Measurements from ENCODE around the gene BPIFB4.

BPIFB4 gene

GRCh38 chr20:33046412-33046811 lies 33.0 kb upstream of the BPIFB4 start:
- no peak for TF ChIP-seq POLR2A (IDR thresholded peaks at IDR 0.05; ENCODE audit: low read depth, low read length)
- DNase-seq (ENCODE audit: insufficient read length, low spot score) (no peak), FAIRE-seq (no peak)

- no peak for TF ChIP-seq POLR2A (IDR thresholded peaks at IDR 0.05; ENCODE audit: low read depth, low read length)
- FAIRE-seq (no peak), DNase-seq (ENCODE audit: insufficient read length, low spot score) (no peak)
Observed at GRCh38 chr20:33051333-33051732, 28.1 kb upstream of the BPIFB4 start.

- no peak for TF ChIP-seq POLR2A (IDR thresholded peaks at IDR 0.05; ENCODE audit: low read depth, low read length)
- FAIRE-seq: no peak
- no peak for DNase-seq (ENCODE audit: insufficient read length, low spot score)
Observed at GRCh38 chr20:33053291-33054106, 25.9 kb upstream of the BPIFB4 start, which contains the start of gene BPIFB3. TSS of gene BPIFB3 (plus strand) at chr20:33053903. CDS start at chr20:33055436, 1,533 bp downstream.

- TF ChIP-seq POLR2A (IDR thresholded peaks at IDR 0.05; ENCODE audit: low read depth, low read length): no peak
- DNase-seq (ENCODE audit: insufficient read length, low spot score) (no peak), FAIRE-seq (no peak)
Observed at GRCh38 chr20:33054381-33054780, 25.1 kb upstream of the BPIFB4 start.

GRCh38 chr20:33054791-33055190 lies 24.7 kb upstream of the BPIFB4 start:
- FAIRE-seq (no peak), DNase-seq (ENCODE audit: insufficient read length, low spot score) (no peak)
- no peak for TF ChIP-seq POLR2A (IDR thresholded peaks at IDR 0.05; ENCODE audit: low read depth, low read length)

- FAIRE-seq (no peak), DNase-seq (ENCODE audit: insufficient read length, low spot score) (no peak)
- TF ChIP-seq POLR2A (IDR thresholded peaks at IDR 0.05; ENCODE audit: low read depth, low read length): no peak
Observed at GRCh38 chr20:33059136-33059535, 20.3 kb upstream of the BPIFB4 start.

GRCh38 chr20:33059741-33060390 lies 19.6 kb upstream of the BPIFB4 start:
- FAIRE-seq: no peak
- no peak for TF ChIP-seq POLR2A (IDR thresholded peaks at IDR 0.05; ENCODE audit: low read depth, low read length)
- DNase-seq (ENCODE audit: insufficient read length, low spot score): no peak

GRCh38 chr20:33061658-33062028 lies 17.8 kb upstream of the BPIFB4 start:
- FAIRE-seq: no peak
- no peak for DNase-seq (ENCODE audit: insufficient read length, low spot score)
- TF ChIP-seq POLR2A (IDR thresholded peaks at IDR 0.05; ENCODE audit: low read depth, low read length): no peak

- DNase-seq (ENCODE audit: insufficient read length, low spot score): no peak
- TF ChIP-seq POLR2A (IDR thresholded peaks at IDR 0.05; ENCODE audit: low read depth, low read length): no peak
- no peak for FAIRE-seq
Observed at GRCh38 chr20:33062105-33062824, 17.2 kb upstream of the BPIFB4 start.

GRCh38 chr20:33062825-33063149 lies 16.7 kb upstream of the BPIFB4 start:
- no peak for TF ChIP-seq POLR2A (IDR thresholded peaks at IDR 0.05; ENCODE audit: low read depth, low read length)
- DNase-seq (ENCODE audit: insufficient read length, low spot score): no peak
- no peak for FAIRE-seq

- no peak for DNase-seq (ENCODE audit: insufficient read length, low spot score)
Observed at GRCh38 chr20:33063271-33063670, 16.2 kb upstream of the BPIFB4 start.

GRCh38 chr20:33064572-33065287 lies 14.7 kb upstream of the BPIFB4 start:
- FAIRE-seq (no peak), DNase-seq (ENCODE audit: insufficient read length, low spot score) (no peak)
- TF ChIP-seq POLR2A (IDR thresholded peaks at IDR 0.05; ENCODE audit: low read depth, low read length): no peak

More at GRCh38 chr20:33063271-33063670, 16.2 kb upstream of the BPIFB4 start:
- TF ChIP-seq POLR2A (IDR thresholded peaks at IDR 0.05; ENCODE audit: low read depth, low read length): no peak
- no peak for FAIRE-seq

GRCh38 chr20:33065785-33066184 lies 13.7 kb upstream of the BPIFB4 start:
- DNase-seq (ENCODE audit: insufficient read length, low spot score): no peak
- TF ChIP-seq POLR2A (IDR thresholded peaks at IDR 0.05; ENCODE audit: low read depth, low read length): no peak
- no peak for FAIRE-seq

GRCh38 chr20:33067806-33068205 lies 11.6 kb upstream of the BPIFB4 start:
- DNase-seq (ENCODE audit: insufficient read length, low spot score) (no peak), FAIRE-seq (no peak)
- TF ChIP-seq POLR2A (IDR thresholded peaks at IDR 0.05; ENCODE audit: low read depth, low read length): no peak
